Activated CD4-positive, CD25-positive, alpha-beta regulatory T cell (primary cell): Measurements from ENCODE around the gene RNU6-9.

Experiments
- DNase-seq, 4 experiments: peaks; one replicate each; lab custom pipeline; 2025; lab: John Stamatoyannopoulos, UW

RNU6-9 gene

DNA sequence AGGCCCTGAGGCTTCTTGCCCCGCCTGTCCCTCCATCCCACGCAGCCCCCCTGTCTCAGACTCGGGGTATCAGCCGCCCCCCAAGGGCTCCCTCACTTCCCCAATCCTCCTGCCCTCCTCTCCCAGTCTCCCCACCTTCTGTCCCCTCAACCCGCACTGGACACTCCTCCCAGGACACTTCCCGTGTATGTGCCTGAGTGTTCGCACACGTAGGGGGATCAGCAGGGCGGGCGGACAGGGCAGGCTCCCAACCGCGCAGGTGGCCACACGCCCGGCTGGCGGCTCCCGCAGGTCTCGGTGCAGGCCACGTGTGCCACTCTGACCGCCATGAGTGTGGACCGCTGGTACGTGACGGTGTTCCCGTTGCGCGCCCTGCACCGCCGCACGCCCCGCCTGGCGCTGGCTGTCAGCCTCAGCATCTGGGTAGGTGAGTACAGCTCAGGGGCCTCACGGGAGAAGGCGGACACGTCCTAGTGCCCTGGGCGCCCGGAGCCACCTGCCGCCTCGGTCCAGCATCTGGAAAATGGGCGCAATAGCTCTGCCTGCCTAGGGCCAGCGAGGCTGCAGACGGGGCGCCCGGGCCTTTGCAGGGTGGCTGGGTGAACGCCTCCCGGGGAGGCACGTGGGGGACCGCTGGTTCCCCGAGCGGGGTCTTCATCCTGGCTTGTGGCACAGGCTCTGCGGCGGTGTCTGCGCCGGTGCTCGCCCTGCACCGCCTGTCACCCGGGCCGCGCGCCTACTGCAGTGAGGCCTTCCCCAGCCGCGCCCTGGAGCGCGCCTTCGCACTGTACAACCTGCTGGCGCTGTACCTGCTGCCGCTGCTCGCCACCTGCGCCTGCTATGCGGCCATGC, 26.1 kb downstream of the RNU6-9 start:
- DNase-seq: peak in 1 of 4 experiments; percentile 52

GRCh38 chr19:920051-920864, 27.0 kb downstream of the RNU6-9 start:
- DNase-seq: peak; percentile 38 to 60 (median 51)

DNA sequence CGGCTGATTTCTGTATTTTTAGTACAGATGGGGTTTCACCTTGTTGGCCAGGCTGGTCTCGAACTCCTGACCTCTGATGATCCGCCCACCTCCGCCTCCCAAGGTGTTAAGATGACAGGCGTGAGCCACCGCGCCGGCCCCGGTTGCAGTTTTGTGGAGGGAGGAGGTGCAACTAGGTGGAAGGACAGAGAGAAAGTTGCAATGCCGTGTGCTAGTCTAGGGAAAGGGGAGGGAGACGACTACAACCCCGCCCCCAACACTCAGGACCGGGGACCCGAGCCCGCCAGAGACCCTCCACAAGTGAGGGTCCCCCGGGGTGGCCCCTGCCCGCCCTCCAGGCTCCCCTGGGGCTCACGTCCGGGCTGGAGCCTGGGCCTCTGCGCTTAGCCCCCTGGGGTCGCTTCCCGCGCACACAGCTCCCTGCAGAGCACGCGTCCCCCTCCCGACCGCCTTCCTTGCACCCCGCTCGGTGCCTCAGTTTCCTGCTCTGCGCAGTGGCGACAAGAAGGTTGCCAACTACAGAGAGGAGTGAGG, 31.3 kb downstream of the RNU6-9 start:
- DNase-seq: no peak

- peak in 2 of 4 experiments; percentile 64 to 76 for DNase-seq
Observed at GRCh38 chr19:925087-925525, 31.8 kb downstream of the RNU6-9 start.

GRCh38 chr19:925526-926322, 32.4 kb downstream of the RNU6-9 start, which contains the start of gene ARID3A:
Gene ARID3A, plus strand, starts transcription at chr19:926035. Its CDS starts 3,494 bp downstream, at chr19:929529.
- DNase-seq: peak; percentile 56 to 76 (median 61)

- DNase-seq: no peak
Observed at GRCh38 chr19:926323-926588, 33.0 kb downstream of the RNU6-9 start.

DNA sequence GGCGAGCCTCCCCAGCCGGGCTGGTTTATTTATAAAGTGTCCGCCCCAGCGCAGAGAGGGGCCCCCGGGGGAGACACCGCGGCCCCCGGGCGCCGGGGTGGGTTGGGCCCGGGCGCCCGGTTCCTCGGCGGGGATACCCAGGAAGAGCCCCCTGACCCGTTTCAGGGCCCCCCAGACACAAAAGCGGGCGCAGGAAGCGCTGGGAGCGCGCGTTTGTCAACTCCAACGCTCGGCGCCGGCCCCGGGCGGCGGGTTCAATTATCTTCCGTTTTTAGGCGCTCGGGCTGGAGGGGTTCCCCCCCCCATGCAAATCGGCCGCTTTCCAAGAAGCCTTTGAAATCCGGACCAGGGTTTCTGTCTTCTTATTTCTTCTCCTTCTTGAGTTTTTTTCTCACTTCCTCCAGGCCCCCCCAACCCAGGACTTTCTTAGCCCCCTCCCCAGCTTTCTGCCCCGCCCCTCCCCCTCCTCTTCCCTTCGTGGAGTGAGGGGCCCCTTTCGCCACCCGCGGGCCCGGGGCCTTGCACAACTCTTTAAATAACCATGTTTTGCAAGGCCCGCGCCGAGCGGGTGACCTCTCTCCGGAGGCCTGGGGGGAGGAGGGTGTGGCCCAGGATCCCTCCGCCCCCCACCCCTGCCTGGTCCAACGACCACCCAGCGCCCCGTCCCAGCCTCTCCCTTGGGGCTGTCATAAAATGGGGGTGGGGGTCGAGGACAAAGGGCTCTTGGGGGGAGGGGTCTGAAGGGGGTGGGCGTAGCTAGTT, 33.5 kb downstream of the RNU6-9 start:
- DNase-seq: no peak

- no peak for DNase-seq
Observed at GRCh38 chr19:927351-927779, 34.1 kb downstream of the RNU6-9 start.

DNA sequence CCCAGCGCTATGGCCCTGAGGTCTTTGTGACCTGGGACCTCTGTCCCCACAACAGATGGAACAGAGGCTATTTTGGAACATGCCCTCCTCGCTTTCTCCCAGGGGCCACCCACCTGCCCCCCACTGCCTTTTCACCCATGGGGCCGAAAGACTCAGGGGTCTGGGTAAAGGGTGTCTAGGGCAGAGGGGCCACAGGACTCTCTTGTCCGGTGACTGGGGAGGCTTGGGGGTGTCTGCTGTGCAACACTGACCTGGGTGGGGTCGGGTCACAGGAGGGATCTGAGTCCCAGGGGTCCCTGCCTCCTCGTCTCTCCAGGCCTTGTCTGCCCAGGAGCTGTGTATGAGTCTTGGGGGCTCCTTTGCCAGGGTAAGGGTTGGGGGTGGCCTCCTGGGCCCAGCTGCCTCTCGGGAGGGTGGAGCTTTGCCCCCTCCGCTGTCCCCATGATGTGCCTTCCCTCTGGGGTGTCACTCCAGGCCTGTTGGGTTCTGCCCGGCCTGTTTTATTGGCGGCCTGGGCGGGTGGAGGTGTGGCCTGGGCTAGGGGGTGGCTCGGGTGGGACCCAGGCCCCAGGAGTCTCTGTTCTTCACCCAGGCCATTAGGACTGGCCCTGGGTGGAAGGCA, 34.6 kb downstream of the RNU6-9 start:
- DNase-seq: no peak

DNA sequence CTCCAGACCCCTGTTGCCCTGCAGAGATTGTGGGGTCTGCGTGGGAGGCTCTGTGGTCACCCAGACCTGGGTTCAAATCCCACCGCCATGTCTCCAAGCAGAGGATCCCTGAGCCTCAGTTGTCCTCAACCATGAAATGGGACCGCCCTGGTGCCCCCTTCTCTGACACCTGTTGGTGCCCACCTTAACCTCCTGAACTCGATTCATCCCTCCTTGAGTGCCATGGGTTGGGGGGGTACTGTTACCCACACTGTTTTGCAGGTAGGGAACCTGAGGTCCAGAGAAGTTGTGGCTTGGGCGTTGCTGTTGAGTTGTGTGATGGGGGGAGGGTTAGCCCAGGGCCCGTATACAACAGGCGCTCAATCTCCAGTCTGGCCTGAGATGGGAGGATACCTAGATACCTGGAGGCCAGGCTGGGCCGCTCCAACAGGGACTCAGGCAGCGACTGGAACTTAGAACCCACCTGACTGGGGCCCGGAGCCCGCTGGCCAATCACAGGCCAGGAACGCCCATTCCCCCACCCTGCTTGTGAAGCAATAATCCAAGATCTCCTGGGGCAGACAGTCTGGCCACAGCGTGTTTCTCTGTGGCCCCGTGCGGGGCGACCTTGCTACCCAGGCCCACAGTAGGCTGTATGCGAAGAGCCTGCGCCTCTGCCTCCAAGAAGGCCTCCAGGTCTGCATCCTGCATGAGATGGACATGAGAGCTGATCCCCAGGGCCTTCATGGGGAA, 35.4 kb downstream of the RNU6-9 start:
- no peak for DNase-seq

DNA sequence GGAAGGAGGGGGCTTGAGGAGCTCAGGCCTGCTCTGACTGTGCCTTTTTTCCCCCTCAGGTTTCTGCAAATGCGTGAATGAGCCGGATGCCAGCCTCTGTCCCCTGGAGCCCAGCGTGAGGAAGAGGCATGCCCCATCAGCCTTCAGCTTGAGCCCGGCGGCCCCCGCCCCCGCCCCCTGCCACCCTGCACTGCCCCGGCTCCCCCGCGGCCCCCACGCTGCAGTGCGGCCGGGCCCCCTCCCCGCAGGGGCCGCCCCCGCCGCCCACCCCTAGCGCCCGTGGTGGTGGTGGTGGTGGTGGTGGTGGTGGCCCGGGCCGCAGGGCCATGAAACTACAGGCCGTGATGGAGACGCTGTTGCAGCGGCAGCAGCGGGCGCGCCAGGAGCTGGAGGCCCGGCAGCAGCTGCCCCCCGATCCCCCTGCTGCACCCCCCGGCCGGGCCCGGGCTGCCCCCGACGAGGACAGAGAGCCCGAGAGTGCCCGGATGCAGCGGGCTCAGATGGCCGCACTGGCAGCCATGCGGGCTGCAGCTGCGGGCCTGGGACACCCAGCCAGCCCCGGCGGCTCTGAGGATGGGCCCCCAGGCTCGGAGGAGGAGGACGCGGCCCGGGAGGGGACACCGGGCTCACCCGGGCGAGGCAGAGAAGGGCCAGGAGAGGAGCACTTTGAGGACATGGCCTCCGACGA, 36.1 kb downstream of the RNU6-9 start:
- no peak for DNase-seq

DNA sequence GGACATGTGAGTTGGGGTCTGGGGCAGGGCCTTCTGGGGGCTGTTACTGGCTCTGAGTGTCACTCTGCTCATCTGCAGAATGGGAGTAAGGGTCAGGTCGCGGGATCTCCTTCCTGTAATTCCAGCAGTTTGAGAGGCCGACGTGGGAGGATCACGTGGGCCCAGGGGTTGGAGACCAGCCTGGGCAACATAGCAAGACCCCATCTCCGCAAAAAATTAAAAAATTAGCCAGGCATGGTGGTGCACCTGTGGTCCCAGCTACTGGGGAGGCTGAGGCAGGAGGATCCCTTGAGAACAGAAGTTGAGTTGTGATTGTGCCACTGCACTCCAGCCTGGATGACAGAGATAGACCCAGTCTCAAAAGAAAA, 36.6 kb downstream of the RNU6-9 start:
- DNase-seq: no peak

GRCh38 chr19:931860-932647, 38.8 kb downstream of the RNU6-9 start:
- no peak for DNase-seq

DNA sequence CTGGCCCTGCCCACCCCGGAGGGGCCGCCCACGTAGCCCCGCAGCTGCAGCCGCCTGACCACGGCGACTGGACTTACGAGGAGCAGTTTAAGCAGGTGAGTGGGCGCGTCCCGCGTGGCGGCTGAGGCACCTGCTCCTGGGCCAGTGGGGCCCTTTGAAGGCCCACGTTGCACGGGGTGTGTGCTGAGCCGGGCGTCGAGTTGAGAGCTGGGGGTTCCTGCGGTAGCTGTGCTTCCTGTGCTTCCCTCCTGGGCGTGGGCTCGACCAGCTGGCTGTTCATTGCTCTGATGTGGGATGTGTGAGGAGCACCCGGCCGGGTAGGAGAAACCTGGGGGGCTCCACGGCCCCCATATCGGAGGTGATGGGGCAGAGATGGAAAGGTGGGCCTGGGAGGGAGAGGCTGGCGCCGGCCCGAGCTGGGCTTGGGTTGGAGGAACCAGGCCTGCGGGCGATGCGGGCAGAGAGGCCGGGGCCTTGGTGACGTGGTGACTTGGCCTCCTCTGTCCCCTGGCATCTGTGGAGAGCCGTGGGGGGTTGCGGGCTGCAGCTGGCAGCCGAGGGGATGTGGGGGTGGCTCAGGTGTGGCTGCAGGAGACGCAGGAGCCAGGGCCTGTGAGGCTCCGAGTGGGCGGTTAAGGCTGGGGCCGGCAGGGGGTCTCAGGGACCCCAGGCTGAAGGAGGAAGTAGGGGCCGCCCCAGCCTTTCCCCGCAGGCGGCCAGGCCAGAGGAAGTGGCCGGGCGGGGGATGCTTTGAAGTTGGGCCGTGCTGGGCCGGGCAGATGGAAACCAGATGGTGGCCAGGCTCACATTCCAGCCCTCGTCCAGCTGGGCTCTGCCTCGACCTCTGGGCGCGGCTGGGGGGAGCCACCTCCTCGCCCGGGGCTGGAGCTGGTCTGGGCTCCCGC, 39.6 kb downstream of the RNU6-9 start:
- no peak for DNase-seq

GRCh38 chr19:933553-933882, 40.2 kb downstream of the RNU6-9 start:
- no peak for DNase-seq

- DNase-seq: no peak
Observed at GRCh38 chr19:934197-934840, 41.0 kb downstream of the RNU6-9 start.

DNA sequence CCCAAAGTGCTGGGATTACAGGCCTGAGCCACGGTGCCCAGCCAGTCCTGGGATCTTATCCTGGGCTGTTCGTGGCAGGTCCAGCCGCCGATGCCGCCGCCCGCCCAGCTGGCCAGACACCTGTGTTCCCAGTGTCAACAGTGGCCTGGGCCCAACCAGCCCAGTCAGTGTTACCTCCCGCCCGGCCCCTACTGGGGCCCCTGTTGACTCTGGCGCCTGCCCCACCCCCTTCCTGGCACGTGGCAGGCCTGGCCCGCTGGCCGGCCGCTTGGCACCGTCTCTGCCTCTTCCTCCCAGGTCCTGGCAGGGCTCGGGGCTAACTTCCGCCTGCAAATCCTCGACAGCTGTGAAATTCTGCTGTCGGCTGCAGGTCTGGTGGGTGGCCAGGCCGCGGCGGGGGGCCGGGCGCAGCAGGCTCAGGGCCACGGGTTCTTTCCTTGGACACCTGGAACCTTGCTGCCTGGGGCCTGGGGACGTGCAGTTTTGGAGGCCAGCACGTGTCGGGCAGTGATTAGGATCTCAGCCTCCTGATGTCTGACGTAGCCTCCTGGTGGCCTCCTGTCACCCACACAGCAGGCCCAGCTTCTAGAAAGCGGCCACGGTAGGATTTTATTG, 41.7 kb downstream of the RNU6-9 start:
- DNase-seq: no peak
